Activated CD4-positive, alpha-beta T cell treated with anti-CD3 and anti-CD28 coated beads, Interleukin-2, amount 50 U/mL, for 24 hours (primary cell): ENCODE data around the gene GLMP.
"Not testable (repeated sequence)": the region's sequence is repeated elsewhere in the genome, so short reads cannot be mapped to it uniquely, and the experiment has no call there.

Source experiments
- DNase-seq, 2 donors: peaks; one replicate each; pipeline ENCODE4 v3.0.0-alpha.2; 2020; ENCODE audit warnings: low read depth in 1 of 2, low spot score in 1 of 2

GLMP gene, protein sequence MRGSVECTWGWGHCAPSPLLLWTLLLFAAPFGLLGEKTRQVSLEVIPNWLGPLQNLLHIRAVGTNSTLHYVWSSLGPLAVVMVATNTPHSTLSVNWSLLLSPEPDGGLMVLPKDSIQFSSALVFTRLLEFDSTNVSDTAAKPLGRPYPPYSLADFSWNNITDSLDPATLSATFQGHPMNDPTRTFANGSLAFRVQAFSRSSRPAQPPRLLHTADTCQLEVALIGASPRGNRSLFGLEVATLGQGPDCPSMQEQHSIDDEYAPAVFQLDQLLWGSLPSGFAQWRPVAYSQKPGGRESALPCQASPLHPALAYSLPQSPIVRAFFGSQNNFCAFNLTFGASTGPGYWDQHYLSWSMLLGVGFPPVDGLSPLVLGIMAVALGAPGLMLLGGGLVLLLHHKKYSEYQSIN

DNA sequence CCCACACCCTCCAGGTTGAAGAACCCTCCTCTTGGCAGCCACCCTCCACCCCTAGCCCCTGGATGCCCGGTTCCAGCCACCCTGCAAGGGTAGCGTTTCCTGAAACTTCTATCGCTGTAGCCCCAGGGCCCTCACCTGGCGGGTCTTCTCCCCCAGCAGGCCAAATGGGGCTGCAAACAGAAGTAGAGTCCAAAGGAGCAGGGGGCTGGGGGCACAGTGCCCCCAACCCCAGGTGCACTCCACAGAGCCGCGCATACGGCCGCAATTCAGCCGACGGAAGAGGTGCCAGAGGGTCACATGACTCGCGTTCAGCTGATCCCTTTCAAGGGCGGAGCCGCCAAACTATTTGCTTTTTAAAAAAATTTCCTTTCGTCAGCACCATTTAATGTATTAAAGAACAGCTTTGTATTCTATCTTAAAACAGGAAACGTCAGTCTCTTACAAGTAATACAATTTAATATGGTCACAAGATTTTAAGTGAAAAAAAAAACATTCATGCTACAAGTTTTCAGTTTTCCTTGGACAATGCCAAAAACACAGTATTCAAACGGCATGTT, at the start of gene GLMP:
GLMP (minus strand) TSS at position 289 of the 557 bp plus-strand sequence; CDS start at position 255, 34 bp downstream.
- peak in 1 of 2 donors; percentile 38 for DNase-seq

DNA sequence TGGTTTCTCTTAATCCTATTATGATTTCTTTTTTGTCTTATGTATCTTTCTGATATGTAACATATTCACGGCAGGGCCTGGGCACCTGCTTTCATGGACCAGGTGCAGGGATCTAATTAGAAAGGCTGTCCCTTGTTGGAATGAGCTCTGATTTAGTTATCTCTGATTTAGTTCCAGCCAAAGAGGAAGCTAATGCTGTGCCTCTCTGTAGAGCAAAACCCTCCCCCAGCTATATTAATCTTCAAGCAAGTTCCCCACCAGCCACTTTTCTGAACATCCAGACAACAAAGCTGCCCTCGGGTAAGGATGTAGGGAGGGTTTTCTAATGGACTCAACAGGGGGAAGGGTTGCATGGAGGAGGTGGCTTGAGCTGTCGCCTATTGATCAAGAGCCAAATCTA, 48.9 kb upstream of the GLMP start:
- DNase-seq = no peak

DNA sequence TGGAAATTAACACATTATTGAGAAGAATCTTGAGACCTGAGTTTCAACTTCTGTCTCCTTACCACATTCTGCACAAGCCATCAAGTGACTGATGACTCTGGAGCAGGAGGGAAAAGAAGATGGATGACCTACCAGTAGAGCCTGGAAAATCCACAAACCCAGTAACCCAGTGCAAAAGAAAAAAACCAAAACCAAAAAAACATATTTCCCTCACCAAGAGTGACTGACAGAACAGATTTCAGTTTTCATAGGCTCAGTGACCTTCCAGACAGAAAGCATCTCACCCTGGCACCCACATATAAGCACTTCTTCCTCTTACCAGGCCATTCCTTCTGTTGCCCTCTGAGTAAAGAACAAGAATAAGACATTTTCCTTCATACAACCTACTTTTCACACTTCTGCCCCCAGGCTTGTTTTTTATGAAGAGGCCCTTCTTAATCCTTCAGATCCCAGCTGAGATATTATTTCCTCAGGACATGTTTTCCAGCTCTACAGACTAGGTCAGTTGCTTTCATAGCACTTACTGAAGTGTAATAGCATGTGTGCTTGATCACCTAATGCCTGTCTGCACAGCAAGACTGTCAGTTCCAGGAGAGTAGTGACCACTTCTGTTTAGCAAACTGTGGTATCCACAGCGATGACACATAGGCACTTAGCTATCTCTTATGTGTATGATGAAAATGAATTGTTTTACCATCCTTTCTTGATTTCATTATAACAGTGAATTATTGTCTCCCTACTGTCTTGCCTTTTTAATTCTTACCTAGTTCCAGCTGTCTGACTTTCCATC, 46.9 kb upstream of the GLMP start:
- no peak for DNase-seq

DNA sequence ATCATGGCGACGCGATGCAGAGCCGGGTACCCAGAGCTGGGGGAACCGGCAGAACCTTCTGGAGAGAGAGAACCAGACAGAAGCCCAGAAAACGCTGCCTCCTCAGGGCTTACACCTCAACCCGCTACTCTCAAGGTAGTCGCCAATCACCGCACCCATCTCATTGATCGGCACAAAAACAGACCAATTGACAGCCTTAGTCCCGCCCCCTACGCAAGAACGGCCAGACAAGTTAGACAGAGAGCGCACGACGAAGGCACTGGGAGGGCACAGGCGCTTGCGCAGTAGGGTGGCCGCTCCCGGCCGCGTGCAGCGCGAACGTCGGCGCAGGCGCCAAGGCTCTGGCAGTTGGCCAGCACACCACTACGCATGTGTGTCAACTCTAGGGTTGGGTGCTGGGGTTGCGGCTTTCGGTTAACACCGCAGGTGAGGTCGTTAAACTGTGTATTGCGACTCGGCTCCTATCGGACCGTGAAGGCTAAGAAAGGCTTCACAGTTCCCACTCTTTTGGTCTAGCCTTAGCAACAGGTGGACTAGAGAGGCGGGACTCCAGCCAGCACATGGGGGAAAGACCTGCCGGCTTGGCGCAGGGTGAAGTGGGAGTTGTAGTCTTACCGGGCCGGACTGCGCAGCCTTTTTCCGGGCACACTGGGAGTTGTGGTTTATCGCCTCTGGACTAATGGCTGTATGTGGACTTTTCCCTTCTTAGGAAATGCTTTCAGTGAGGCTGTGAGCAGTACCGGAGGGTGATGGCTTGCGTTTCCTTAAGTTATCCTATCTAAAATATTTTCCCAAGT, 42.9 kb upstream of the GLMP start, which contains the start of the genes CCT3 and TSACC:
CCT3 (minus strand) TSS at position 113 of the 797 bp plus-strand sequence; CDS start at position 5, 108 bp downstream.
TSACC (plus strand) TSS at position 347 of the 797 bp plus-strand sequence. CDS start 1,232 bp downstream, outside the sequence.
- peak; percentile 99 for DNase-seq

DNA sequence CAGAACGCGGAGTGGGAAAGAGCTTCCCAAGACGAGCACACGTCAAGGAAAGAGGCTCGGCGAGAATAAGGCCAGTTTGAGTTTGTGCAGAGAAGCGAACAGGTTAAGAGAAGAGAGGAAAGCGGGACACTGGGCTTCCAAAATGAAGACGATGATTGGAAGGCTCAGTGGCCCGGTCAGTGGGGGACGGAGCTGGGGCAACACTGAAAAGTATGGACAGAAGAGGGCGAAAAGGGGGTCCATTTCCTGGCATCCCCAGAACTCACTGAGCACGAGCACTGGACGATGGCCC, 42.4 kb upstream of the GLMP start:
- no peak for DNase-seq

DNA sequence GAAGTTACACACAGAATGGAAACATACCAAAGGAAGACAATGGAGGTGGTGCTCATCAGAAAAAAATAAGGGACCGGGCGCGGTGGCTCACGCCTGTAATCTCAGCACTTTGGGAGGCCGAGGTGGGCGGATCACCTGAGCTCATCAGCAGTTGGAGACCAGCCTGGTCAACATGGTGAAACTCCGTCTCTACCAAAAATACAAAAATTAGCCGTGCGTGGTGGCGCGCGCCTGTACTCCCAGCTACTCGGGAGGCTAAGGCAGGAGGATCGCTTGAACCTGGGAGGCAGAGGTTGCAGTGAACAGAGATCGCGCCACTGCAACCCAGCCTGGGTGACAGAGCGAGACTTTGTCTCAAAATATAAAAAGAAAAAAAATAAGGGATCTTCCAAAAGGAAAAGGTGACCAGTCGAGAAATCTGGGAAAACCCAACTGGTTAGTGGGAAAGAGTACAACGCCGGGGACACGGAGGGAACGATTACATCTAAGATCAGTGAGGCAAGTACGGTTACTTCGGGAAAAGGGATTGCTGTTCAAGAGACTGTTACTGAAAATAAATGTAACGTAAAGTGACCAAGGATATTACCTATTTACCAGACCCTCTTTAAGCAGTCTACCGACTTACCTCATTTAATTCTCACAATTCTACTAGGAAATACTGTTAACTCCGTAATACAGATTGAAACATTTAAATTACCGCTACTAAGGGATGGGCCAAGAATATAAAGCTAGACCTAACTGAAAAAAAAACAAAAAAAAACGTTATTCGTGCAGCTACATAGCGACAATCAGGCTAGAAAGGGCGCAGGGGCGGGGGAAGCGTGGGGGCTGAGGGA, 41.8 kb upstream of the GLMP start:
- no peak for DNase-seq

DNA sequence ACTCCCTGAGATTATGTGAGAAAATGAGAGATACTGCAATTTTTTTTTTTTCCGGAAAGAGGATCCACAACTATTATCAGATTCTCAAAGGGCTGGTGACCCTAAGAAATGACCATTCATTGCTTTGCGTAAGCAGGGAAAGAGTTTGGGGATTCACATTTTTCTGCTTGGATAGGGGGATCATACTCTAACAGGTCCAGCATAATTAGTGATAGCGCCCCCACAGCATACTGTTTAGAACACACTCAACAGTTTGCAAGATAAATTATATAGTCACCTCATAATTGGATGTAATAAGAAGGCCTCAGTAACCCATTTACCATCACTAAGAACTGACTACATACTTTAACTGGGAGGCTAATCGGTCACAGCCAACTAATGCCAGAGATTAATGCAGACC, 40.8 kb upstream of the GLMP start:
- no peak for DNase-seq

DNA sequence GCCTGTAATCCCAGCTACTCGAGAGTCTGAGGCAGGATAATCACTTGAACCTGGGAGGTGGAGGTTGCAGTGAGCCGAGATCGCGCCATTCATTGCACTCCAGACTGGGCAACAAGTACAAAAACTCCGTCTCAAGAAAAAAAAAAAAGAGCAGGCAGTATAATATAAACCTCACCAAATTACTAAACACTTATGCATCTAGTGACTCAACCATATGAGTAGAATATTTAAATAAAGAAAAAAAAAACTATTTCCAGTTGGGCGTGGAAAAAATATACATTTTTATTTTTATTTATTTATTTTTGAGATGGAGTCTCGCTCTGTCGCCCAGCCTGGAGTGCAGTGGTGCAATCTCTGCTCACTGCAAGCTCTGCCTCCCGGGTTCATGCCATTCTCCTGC, 27.7 kb upstream of the GLMP start:
- DNase-seq = not testable (repeated sequence)

DNA sequence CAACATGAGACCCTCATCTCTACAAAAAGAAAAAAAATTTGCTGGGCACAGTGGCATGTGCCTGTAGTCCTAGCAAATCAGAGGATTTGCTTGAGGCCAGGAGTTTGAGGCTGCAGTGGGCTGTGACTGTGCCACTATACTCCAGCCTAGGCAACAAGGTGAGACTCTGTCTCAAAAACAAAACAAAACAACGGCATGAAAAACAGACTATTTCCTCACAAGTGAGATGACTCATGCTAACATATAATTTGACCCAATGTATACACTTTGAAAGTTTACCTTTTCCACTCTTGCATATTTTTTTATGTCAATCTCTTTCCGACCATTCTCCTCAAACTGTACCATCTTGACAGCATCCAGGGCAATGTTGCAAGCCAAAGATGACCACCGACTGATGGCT, 25.1 kb upstream of the GLMP start:
- DNase-seq = no peak

DNA sequence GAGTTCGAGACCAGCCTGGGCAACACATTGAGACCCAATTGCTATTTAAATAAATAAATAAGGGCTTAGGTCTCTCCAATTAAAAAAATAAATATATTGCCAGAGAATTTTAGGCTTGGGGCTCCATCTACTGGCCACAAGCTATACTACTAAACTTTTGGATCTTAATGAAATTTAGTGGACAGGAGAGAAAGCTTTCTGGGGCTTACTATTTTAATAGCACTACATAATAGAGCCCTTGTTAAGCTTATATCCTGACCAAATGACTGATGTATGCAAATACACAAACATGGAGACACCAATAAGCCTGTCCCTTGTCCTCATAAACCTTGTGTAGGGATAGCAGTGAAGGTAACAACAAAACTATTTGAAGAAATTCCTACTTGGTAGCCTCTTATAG, 24.2 kb upstream of the GLMP start:
- no peak for DNase-seq

DNA sequence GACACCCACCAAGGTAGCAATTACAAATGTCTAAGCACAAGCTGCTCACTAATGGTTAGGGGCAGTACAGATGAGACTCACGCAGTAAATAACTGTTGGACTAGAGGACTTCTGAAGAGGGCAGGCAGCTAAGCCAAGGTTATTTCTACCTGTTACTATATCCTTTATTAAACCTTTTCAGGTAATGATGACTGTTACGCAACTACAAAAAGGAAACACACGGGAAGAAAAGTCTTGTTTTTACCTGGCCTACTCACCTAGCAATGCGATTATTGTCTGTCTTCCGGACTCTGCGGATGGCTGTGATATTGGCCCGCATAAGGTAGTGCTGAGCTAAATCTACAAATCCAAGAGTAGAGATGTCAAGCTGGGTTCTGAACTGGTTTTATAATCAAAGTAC, 21.4 kb upstream of the GLMP start:
- DNase-seq = no peak

DNA sequence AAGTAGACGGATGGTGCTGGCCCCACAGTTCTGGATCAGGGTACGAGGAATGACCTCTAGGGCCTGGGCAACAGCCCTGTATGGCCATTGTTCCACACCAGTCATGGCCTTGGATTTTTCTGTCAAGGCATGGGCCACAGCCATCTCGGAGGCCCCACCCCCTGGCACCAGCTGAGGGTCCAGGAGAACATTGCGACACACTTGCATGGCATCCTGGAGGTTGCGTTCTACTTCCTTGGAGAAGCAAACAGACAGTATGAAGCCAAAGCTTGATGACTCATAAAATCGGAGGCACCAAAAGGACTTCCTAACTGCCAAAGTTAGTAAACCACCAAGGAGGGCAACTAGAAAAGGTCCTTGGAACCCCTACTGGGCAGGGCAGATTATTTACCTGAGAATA, 15.5 kb upstream of the GLMP start:
- no peak for DNase-seq

DNA sequence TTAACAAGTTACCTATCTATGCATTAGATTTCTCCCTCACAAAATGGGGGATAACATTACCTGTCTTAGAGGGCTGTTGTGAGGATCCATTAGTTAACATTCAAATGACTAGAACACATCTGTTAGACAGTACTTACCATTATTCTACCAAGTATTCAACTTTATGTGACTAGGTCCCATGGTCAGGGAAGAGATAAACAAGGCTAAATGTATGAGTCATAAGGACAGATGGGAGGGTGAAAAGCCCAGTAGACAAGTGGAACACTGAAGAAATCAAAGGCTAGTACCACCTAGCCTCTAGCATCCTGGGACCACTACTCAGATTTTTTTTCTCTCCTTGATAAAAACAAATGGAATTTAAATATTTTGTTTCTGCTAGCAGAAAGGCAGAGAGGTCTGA, 12.6 kb upstream of the GLMP start:
- no peak for DNase-seq

DNA sequence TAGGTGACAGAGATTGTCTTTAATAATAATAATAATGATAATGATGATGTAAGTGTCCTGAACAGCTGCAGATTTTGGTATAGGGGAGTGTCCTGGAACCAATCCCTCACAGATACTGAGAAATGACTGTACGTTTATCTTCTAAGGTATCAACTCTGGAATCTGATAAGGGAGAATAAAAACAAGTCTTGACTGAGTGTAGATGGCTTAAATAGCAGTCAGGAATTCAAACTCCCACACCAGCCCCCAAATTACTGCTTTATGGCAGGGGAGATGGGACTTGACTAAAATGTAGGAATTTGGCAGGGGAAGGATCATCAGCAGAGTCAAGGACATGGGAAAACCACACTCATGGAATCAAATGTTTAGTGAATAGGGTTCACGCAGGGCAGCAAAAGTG, 9.7 kb upstream of the GLMP start:
- DNase-seq = no peak

DNA sequence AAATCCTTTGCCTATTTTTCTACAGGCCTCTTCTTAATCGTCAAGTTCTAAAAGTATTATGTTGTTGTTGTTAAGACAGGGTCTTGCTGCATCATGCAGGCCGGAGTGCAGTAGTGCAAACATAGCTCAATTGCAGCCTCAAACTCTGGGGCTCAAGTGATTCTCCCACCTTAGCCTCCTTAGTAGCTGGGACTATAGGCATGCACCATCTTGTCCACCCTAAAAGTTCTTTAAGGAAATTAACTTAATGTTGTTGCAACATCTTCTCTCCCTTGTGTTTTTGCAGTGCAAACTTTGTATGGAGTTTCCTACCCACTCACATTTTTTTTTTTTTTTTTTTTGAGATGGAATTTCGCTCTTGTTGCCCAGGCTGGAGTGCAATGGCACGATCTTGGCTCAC, 7.8 kb upstream of the GLMP start:
- DNase-seq = no peak

DNA sequence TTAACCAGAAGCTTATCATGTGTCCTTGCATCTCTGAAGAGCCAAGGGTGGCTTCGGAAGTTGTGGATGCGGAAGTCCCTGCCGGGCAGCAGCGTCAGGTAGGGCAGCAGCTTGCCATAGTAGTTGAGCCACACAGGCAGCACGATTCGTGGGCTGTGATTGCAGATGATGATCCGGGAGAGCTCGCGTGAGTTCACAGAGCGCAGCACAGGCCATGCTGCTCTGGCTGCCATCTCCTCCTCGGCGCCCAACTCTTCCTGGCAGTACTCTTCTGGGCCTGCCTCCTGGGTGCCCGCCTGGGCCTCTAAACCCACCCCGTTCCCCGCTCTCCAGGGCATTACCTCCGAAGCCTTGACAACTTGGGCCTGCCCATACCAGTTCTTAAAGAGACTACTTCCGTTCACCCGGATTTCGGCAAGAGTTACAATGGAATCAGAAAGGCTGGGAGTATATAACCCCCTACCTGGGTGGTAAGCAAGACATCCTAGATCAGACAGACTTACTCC, 3.4 kb upstream of the GLMP start, which contains the start of gene VHLL:
VHLL (minus strand) TSS at position 456 of the 506 bp plus-strand sequence; CDS start at position 338, 118 bp downstream.
- DNase-seq = no peak

DNA sequence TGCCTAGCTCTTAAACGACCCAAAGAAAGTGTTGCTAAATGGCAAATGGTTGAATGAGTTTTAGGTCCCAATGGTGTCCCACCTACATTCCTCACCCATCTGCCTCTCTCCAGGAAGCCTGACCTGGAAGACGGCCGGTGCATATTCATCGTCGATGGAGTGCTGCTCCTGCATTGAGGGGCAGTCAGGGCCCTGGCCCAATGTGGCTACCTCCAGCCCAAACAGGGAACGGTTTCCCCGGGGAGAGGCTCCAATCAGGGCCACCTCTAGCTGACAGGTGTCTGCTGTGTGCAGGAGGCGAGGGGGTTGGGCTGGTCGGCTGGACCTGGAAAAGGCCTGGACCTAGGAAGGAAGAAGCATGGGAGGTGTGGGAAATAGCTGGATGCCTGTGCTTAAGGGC, 1.6 kb downstream of the GLMP start:
- no peak for DNase-seq

DNA sequence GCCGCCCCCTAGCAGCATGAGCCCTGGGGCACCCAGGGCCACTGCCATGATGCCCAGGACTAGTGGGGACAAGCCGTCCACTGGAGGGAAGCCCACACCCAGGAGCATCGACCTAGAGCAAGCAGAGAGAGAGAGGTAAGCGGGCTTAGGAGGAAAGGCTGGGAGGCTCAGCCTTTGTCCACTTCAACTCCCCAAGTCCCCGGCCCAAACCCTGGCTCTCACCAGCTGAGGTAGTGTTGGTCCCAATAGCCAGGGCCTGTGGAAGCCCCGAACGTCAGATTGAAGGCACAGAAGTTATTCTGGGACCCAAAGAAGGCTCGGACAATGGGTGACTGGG, 2.4 kb downstream of the GLMP start:
- no peak for DNase-seq

DNA sequence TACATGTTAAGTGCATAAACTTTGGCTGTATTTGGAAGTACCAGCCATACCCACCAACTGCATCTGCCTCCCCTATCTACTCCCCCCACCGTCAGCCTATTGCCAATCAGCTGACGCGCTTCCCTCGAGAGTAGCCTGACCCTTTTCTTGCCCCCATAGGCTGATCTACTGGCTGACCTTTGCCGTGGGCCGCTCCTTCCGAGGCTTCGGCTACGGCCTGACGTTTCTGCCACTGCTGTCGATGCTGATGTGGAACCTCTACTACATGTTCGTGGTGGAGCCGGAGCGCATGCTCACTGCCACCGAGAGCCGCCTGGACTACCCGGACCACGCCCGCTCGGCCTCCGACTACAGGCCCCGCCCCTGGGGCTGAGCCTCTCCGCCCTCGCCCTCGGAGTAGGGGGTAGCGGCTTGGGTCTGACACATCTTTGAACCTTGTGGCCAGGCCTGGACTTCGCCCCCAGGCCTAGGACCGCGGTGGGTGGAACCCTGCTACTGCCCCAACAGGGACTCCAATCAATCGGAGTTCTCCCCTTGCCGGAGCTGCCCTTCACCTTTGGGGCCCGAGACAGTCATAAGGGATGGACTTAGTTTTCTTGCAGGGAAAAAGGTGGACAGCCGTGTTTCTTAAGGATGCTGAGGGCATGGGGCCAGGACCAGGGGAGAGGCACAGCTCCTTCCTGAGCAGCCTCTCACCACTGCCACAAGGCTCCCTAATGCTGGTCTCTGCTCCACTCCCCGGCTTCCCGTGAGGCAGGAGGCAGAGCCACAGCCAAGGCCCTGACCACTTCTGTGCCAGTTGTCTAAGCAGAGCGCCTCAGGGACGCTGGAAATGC, 4.0 kb downstream of the GLMP start:
- DNase-seq = no peak
